ENCODE results near the gene ID3.

- TF ChIP-seq SUZ12 (IDR thresholded peaks at IDR 0.05; ENCODE audit: extremely low read depth, insufficient read depth, insufficient read length) (no peak), YY1 (IDR thresholded peaks at IDR 0.05; ENCODE audit: insufficient read depth, insufficient read length) (no peak)
Observed at GRCh38 chr1:23607944-23608343, 48.6 kb upstream of the ID3 start.
